Measurements from ENCODE around the gene ATP9B. TPM values are rescaled to one million over a fixed set of nuclear protein-coding genes. Genes with fewer than 3 reads are reported as not detected.

The ATP9B gene
- total and polyA plus RNA-seq, 4 donors, result 12.6 to 77.0 (median 29.9) TPM

- Histone ChIP-seq H3K9me3 (ENCODE audit: control insufficient read depth in 4 of 4, insufficient read depth in 3 of 4, low read length in 3 of 4) (peaks cover 0 to 2% (median 0%) of the 10 kb centered on the region in 4 donors), H3K27me3 (ENCODE audit: control insufficient read depth in 3 of 3, insufficient read depth in 3 of 3, low read length in 2 of 3) (no peaks in the 10 kb centered on the region), H3K4me1 (ENCODE audit: control insufficient read depth in 5 of 5, insufficient read depth in 5 of 5, low read length in 5 of 5) (no peaks in the 10 kb centered on the region), H3K4me3 (no peak overlapping the region), H3K27ac (ENCODE audit: low read depth in 1 of 2, low read length in 1 of 2) (no peak overlapping the region), H3K9ac (ENCODE audit: insufficient read depth in 1 of 2, low read length in 2 of 2) (no peak overlapping the region), H3K36me3 (ENCODE audit: control insufficient read depth in 4 of 4, insufficient read depth in 4 of 4, low read length in 4 of 4) (peaks cover 2 to 14% (median 4%) of the 10 kb centered on the region in 4 donors)
- no peak for ATAC-seq (ENCODE audit: insufficient read depth, low FRiP score)
- DNase-seq, result no peak
- no peak for TF ChIP-seq CTCF (IDR thresholded peaks at IDR 0.05; ENCODE audit: control extremely low read depth, extremely low read depth)
- WGBS, 2 donors, result 88 to 98% methylated on average over 3 of the region's 3 CpGs
Measured at GRCh38 chr18:79322441-79322840, 253.2 kb downstream of the ATP9B start.

- 96 to 97% methylated on average over 9 of the region's 9 CpGs for WGBS, 2 donors
Measured at GRCh38 chr18:79323471-79323870, 254.3 kb downstream of the ATP9B start.

GRCh38 chr18:79326413-79327198, 257.4 kb downstream of the ATP9B start:
- no peaks in the 10 kb centered on the region for H3K27me3 ChIP-seq (ENCODE audit: control insufficient read depth in 3 of 3, insufficient read depth in 3 of 3, low read length in 2 of 3)
- no peaks in the 10 kb centered on the region for H3K4me1 ChIP-seq (ENCODE audit: control insufficient read depth in 5 of 5, insufficient read depth in 5 of 5, low read length in 5 of 5)
- ATAC-seq (ENCODE audit: insufficient read depth, low FRiP score) (no peak), DNase-seq (no peak)
- peaks cover 4 to 16% (median 12%) of the 10 kb centered on the region in 4 donors for H3K36me3 ChIP-seq (ENCODE audit: control insufficient read depth in 4 of 4, insufficient read depth in 4 of 4, low read length in 4 of 4)
- H3K9ac ChIP-seq (ENCODE audit: insufficient read depth in 1 of 2, low read length in 2 of 2), result no peak overlapping the region
- no peak overlapping the region for H3K4me3 ChIP-seq
- H3K27ac ChIP-seq (ENCODE audit: low read depth in 1 of 2, low read length in 1 of 2), result no peak overlapping the region
- TF ChIP-seq CTCF (IDR thresholded peaks at IDR 0.05; ENCODE audit: control extremely low read depth, extremely low read depth), result no peak
- WGBS, 2 donors, result 93 to 95% methylated on average over 8 of the region's 8 CpGs
- H3K9me3 ChIP-seq (ENCODE audit: control insufficient read depth in 4 of 4, insufficient read depth in 3 of 4, low read length in 3 of 4), result peaks cover 0 to 2% (median 0%) of the 10 kb centered on the region in 4 donors

More at GRCh38 chr18:79323471-79323870, 254.3 kb downstream of the ATP9B start:
- DNase-seq, result no peak
- no peaks in the 10 kb centered on the region for H3K4me1 ChIP-seq (ENCODE audit: control insufficient read depth in 5 of 5, insufficient read depth in 5 of 5, low read length in 5 of 5)
- no peak for ATAC-seq (ENCODE audit: insufficient read depth, low FRiP score)
- no peak overlapping the region for H3K4me3 ChIP-seq
- H3K27me3 ChIP-seq (ENCODE audit: control insufficient read depth in 3 of 3, insufficient read depth in 3 of 3, low read length in 2 of 3), result no peaks in the 10 kb centered on the region
- TF ChIP-seq CTCF (IDR thresholded peaks at IDR 0.05; ENCODE audit: control extremely low read depth, extremely low read depth), result no peak
- H3K27ac ChIP-seq (ENCODE audit: low read depth in 1 of 2, low read length in 1 of 2), result no peak overlapping the region
- H3K36me3 ChIP-seq (ENCODE audit: control insufficient read depth in 4 of 4, insufficient read depth in 4 of 4, low read length in 4 of 4), result peaks cover 2 to 11% (median 4%) of the 10 kb centered on the region in 4 donors
- H3K9me3 ChIP-seq (ENCODE audit: control insufficient read depth in 4 of 4, insufficient read depth in 3 of 4, low read length in 3 of 4), result peaks cover 0 to 2% (median 0%) of the 10 kb centered on the region in 4 donors
- no peak overlapping the region for H3K9ac ChIP-seq (ENCODE audit: insufficient read depth in 1 of 2, low read length in 2 of 2)

Data from lung (tissue), 12 donors.